PC-3 (cell line): Measurements from ENCODE around the gene HCN4. TPM values are rescaled to one million over a fixed set of nuclear protein-coding genes. Genes with fewer than 3 reads are reported as not detected.

Experiments
- ATAC-seq: fragments of 200-7000 bp; cut with Tn5 transposase; 2 replicates; pipeline ENCODE4 v1.9.1; 2020; ENCODE audit warnings: mild to moderate bottlenecking, moderate library complexity
- BruUV-seq: library from RNA; stranded (reverse); fragments of 400-500 nt; replicated peaks from 2 replicates; lab custom pipeline; 2021; lab: Mats Ljungman, UMichigan
- CTCF ChIA-PET: fragments of 300-600 bp; sonication (Branson Sonifier 250); formaldehyde crosslinking; loops from one replicate; lab custom pipeline; 2022; ENCODE audit warnings: antibody characterized with exemption; lab: Charles Lee
- POLR2A ChIA-PET: fragments of 300-600 bp; sonication (Branson Sonifier 250); formaldehyde crosslinking; loops from one replicate; lab custom pipeline; 2022; ENCODE audit warnings: antibody characterized with exemption; ENCODE audit not compliant: unreplicated experiment; lab: Charles Lee
- DNase-seq: peaks from one replicate; pipeline ENCODE4 v3.0.0-alpha.2; 2015
- H2AFZ ChIP-seq: fragments of 300-600 bp; sonication (generic); 2 replicates; pipeline ENCODE4 v1.6.0; 2016; ENCODE audit warnings: antibody characterized with exemption, low read length
- H3F3A ChIP-seq: fragments of 300-600 bp; sonication (generic); one replicate; pipeline ENCODE4 v1.6.0; 2017; ENCODE audit warnings: antibody characterized with exemption, low read length, control low read depth, mild to moderate bottlenecking; ENCODE audit not compliant: unreplicated experiment
- H3K27ac ChIP-seq: fragments of 300-600 bp; sonication (generic); 2 replicates; pipeline ENCODE4 v1.5.1; 2016; ENCODE audit warnings: mild to moderate bottlenecking, low read length
- H3K27me3 ChIP-seq: fragments of 300-600 bp; sonication (generic); 2 replicates; pipeline ENCODE4 v1.6.1; 2016; ENCODE audit warnings: low read length, mixed read lengths
- H3K36me3 ChIP-seq: fragments of 300-600 bp; sonication (generic); 2 replicates; pipeline ENCODE4 v1.6.1; 2016; ENCODE audit warnings: low read depth, mixed run types, low read length, mixed read lengths
- H3K4me1 ChIP-seq: fragments of 300-600 bp; sonication (generic); 2 replicates; pipeline ENCODE4 v1.5.1; 2016; ENCODE audit warnings: low read length; ENCODE audit not compliant: insufficient read depth
- H3K4me2 ChIP-seq: fragments of 300-600 bp; sonication (generic); 2 replicates; pipeline ENCODE4 v1.6.0; 2016; ENCODE audit warnings: low read length
- H3K4me3 ChIP-seq: fragments of 300-600 bp; sonication (generic); 2 replicates; pipeline ENCODE4 v1.5.1; 2016; ENCODE audit warnings: mild to moderate bottlenecking, low read length, mixed read lengths
- H3K79me2 ChIP-seq: fragments of 300-600 bp; sonication (generic); 2 replicates; pipeline ENCODE4 v1.6.1; 2017; ENCODE audit warnings: low read length, mixed read lengths
- H3K9ac ChIP-seq: fragments of 300-600 bp; sonication (generic); 2 replicates; pipeline ENCODE4 v1.6.0; 2016; ENCODE audit warnings: mild to moderate bottlenecking, low read length
- H3K9me2 ChIP-seq: fragments of 300-600 bp; sonication (generic); replicated peaks from 2 replicates; pipeline ENCODE4 v1.6.1; 2016; ENCODE audit warnings: mixed run types, low read length, mixed read lengths
- H3K9me3 ChIP-seq: fragments of 300-600 bp; sonication (generic); 2 replicates; pipeline ENCODE4 v1.6.1; 2016; ENCODE audit warnings: low read length, mixed read lengths
- H4K20me1 ChIP-seq: fragments of 300-600 bp; sonication (generic); 2 replicates; pipeline ENCODE4 v1.6.1; 2016; ENCODE audit warnings: low read length, mixed read lengths
- CTCF ChIP-seq: fragments of 300-600 bp; sonication (generic); conservative IDR thresholded peaks from 2 replicates; pipeline ENCODE4 v1.5.1; 2017; ENCODE audit warnings: antibody characterized with exemption, low read depth, mild to moderate bottlenecking, low read length
- EZH2 ChIP-seq: fragments of 300-600 bp; sonication (generic); IDR thresholded peaks from one replicate; pipeline ENCODE4 v1.6.1; 2017; ENCODE audit warnings: antibody characterized with exemption, mild to moderate bottlenecking, low read length; ENCODE audit not compliant: unreplicated experiment
- EZH2phosphoT487 ChIP-seq: fragments of 300-600 bp; sonication (generic); IDR thresholded peaks from 2 replicates; pipeline ENCODE4 v1.6.1; 2018; ENCODE audit warnings: mild to moderate bottlenecking, antibody characterized with exemption, low read length, borderline replicate concordance
- intact Hi-C: fragments of 100-400 bp; cut with micrococcal nuclease; formaldehyde crosslinking; loops from 2 replicates; pipeline ENCODE4 v1.9.0; 2023
- total RNA-seq: library from RNA; depleted of rRNA; stranded (reverse); fragments of >200 nt; gene quantifications from 2 replicates; pipeline ENCODE4 v1.2.3, GENCODE V29; 2014

The HCN4 gene
- total RNA-seq, 1 experiment from 2014 or later, result not detected

DNA sequence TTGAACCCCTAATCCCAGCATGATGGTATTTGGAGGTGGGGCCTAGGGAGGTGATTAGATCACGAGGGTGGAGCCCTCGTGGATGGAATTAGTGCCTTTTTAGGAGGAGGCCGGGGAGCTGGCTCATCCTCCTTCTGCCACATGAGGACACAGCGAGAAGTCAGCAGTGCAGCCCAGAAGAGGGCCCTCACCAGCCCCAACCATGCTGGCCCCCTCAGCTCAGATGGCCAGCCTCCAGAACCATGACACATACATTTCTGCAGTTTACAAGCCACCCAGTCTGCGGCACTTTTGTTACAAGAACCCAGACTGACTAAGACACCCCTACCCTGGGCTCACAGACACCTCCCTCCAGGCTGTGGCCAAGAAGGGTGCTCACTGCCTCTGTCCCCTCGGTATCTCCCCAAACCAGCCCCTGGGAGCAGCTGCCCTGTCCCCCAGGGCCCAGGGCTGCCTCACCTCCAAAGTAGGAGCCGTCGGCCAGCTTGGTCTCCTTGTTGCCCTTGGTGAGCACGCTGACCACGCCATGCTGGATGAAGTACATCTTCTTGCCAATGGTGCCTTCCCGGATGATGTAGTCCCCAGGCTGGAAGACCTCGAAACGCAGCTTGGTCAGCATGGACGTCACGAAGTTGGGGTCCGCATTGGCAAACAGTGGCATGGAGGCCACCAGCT lies 44.1 kb downstream of the HCN4 start:
- CTCF ChIA-PET, result no interaction called here
- Histone ChIP-seq H3K27me3 (no peaks in the 10 kb centered on the region), H3K79me2 (no peaks in the 10 kb centered on the region), H3K27ac (no peak overlapping the region), H3K9me3 (no peaks in the 10 kb centered on the region), H3K4me3 (no peak overlapping the region), H4K20me1 (no peaks in the 10 kb centered on the region), H3F3A (no peaks in the 10 kb centered on the region), H3K4me2 (no peak overlapping the region), H3K9ac (no peak overlapping the region), H3K9me2 (no peaks in the 10 kb centered on the region), H3K4me1 (no peaks in the 10 kb centered on the region), H3K36me3 (no peaks in the 10 kb centered on the region), H2AFZ (no peak overlapping the region)
- POLR2A ChIA-PET, result no interaction called here
- ATAC-seq (no peak), DNase-seq (no peak)
- no TSS peak for BruUV-seq
- intact Hi-C loops, result no loop called here
- TF ChIP-seq EZH2phosphoT487, result no peak

DNA sequence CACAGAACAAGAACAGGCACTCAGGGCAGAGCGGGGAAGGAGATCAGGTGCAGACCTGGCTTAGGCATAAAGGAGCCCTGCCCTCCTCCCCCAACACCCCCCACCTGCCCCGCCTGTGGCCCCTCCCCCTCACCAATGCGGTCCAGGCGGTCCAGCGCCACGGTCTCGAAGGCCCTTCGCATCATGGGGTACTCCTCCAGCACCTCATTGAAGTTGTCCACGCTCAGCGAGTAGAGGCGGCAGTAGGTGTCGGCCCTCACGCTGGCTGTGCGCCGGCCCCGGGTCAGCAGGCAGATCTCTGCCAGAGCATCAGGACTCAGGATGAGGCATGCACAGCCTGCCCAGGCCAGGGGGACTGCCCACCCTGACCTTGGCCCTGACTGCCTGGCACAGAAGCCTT lies 44.8 kb downstream of the HCN4 start:
- Histone ChIP-seq H2AFZ (no peak overlapping the region), H3K79me2 (no peaks in the 10 kb centered on the region), H4K20me1 (no peaks in the 10 kb centered on the region), H3K9ac (no peak overlapping the region), H3K4me3 (no peak overlapping the region), H3K27ac (no peak overlapping the region), H3F3A (no peaks in the 10 kb centered on the region), H3K4me2 (no peak overlapping the region), H3K9me2 (no peaks in the 10 kb centered on the region), H3K9me3 (no peaks in the 10 kb centered on the region), H3K27me3 (no peaks in the 10 kb centered on the region), H3K36me3 (no peaks in the 10 kb centered on the region), H3K4me1 (no peaks in the 10 kb centered on the region)
- BruUV-seq, result no TSS peak
- intact Hi-C loops, result no loop called here
- ATAC-seq (no peak), DNase-seq (no peak)
- ChIA-PET CTCF (no interaction called here), POLR2A (no interaction called here)
- TF ChIP-seq CTCF (no peak), EZH2phosphoT487 (no peak), EZH2 (no peak)

- Histone ChIP-seq H3K4me1 (no peaks in the 10 kb centered on the region), H2AFZ (no peak overlapping the region), H3F3A (no peaks in the 10 kb centered on the region), H3K27ac (no peak overlapping the region), H3K9me2 (no peaks in the 10 kb centered on the region), H3K9me3 (no peaks in the 10 kb centered on the region), H3K27me3 (no peaks in the 10 kb centered on the region), H3K4me2 (no peak overlapping the region), H4K20me1 (no peaks in the 10 kb centered on the region), H3K4me3 (no peak overlapping the region), H3K79me2 (no peaks in the 10 kb centered on the region), H3K36me3 (no peaks in the 10 kb centered on the region), H3K9ac (no peak overlapping the region)
- BruUV-seq, result no TSS peak
- ChIA-PET POLR2A (no interaction called here), CTCF (no interaction called here)
- intact Hi-C loops, result no loop called here
- ATAC-seq (no peak), DNase-seq (no peak)
- no peak for TF ChIP-seq CTCF
- TF ChIP-seq EZH2phosphoT487, result no peak
Measured at GRCh38 chr15:73323374-73323955, 45.3 kb downstream of the HCN4 start.
